Measurements from ENCODE around the gene KRTAP20-2.

The KRTAP20-2 gene

DNA sequence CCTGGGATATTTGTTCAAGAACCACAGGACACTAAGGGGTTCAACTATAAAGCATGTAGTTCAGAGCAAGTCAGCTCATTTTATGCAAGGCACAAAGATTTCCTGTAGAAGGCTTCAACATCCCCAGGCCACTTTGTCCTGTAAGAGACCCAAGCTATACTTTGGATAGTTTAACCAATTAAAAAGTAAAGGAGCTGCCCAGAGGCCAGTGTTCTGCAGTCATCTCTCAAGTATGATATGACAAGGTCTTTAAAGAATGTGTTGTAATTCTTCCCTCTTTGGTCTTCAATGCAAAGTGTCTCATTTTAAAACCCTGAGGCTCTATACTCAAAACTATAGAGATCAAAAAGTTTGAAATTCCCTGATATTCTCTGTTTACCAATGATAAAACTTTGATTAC lies 41.7 kb downstream of the KRTAP20-2 start:
- DNase-seq: no peak

DNA sequence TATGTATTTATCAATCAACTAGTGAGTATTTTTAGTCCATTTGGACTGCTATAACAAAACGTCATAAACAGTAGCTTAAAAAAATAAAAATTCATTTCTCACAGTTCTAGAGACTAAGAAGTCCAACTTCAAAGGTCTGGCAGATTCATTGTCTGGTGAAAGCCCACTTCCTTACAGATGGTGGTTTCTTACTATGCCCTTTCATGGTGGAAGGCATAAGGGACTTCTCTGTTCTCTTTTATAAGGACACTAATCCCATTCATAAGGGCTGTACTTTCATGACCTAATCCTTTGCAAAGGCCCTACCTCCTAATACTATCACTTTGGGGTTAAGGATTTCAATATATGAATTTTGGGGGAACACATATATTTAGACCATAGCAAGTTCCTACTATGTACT lies 45.6 kb downstream of the KRTAP20-2 start:
- no peak for DNase-seq

DNA sequence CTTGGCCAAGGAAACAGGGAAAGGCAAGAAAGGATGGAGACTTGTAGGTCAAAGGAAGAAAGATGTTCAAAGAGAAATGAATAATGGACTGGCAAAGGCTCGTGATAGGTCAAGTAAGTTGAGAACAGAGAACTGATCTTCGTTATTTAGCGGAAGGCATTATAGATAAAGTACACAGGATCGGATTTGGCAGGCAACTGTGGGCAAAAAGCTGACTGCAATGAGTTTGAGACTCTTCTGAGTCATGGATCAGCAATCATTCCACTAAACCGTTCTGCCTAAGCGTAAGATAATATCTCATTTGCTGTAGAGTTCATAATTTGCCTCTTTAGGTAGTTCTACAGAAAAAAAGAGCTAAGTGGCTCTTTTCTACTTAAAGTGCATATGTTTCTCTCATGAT lies 49.5 kb downstream of the KRTAP20-2 start:
- no peak for DNase-seq

Measured in activated CD4-positive, alpha-beta T cell treated with anti-CD3 and anti-CD28 coated beads, Interleukin-2, amount 50 U/mL, for 1 hour (primary cell).